NB4 (cell line): ENCODE results near the gene SH2D7.

ENCODE experiments used
- DNase-seq: peaks from one replicate; pipeline ENCODE4 v3.0.0; 2010; ENCODE audit warnings: low read depth
- H3K4me3 ChIP-seq: one replicate; pipeline ENCODE4 v1.5.1; 2011; ENCODE audit warnings: mild to moderate bottlenecking, low read depth, low read length, moderate library complexity
- MYC ChIP-seq: IDR thresholded peaks from 2 replicates; pipeline ENCODE4 v1.6.1; 2011; ENCODE audit warnings: low read depth, low read length
- POLR2A ChIP-seq: IDR thresholded peaks from 2 replicates; pipeline ENCODE4 v1.6.1; 2011; ENCODE audit warnings: mild to moderate bottlenecking; ENCODE audit not compliant: insufficient read length; ENCODE audit errors: extremely low read depth
- TF ChIP-seq, protein P1 (sequence below): IDR thresholded peaks from 2 replicates; pipeline ENCODE4 v1.6.1; 2011; ENCODE audit warnings: low read depth, low read length
- TF ChIP-seq, protein P2 (sequence below): IDR thresholded peaks from one replicate; pipeline ENCODE4 v1.5.1; 2012; ENCODE audit warnings: low read depth, low read length

SH2D7 gene

DNA sequence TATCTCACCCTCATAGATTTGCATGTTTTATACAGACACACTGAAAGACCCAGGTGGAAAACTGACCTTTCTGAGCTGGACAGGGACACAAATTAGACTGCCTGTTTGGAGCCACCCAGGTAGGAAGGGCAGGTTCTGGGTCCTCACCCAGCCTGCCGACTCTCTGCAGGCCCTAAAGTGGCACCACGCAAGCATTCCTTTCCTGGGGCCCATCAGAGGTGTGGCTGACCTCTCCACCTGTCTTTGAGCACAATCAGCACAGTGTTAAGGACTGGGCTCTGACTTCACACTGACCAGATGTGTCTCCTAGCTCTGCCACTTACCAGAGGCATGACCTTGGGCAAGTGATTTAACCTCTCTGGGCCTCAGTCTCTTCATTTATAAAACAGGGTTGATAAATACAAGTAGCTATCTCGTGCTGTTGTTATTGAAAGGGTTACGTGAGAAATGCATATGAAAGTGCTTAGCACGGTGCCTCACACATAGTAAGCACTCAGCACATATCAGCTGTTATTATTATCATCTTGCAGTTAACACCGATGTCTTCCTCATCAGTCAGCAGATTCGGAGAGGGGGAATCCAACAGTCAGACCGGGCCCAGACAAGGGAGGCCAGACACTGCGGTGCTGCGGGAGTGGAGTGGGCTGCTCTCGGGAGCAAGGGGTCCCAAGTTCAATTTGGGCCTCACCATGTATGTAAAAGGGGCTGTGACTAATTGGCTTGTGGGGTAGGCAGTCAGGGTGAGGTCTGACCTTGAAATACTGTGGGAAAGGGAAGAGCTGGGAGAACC, 12.9 kb upstream of the SH2D7 start:
- TF ChIP-seq MYC (no peak), POLR2A (no peak)
- TF ChIP-seq, protein P1, sequence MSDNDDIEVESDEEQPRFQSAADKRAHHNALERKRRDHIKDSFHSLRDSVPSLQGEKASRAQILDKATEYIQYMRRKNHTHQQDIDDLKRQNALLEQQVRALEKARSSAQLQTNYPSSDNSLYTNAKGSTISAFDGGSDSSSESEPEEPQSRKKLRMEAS: no peak
- TF ChIP-seq, protein P2, sequence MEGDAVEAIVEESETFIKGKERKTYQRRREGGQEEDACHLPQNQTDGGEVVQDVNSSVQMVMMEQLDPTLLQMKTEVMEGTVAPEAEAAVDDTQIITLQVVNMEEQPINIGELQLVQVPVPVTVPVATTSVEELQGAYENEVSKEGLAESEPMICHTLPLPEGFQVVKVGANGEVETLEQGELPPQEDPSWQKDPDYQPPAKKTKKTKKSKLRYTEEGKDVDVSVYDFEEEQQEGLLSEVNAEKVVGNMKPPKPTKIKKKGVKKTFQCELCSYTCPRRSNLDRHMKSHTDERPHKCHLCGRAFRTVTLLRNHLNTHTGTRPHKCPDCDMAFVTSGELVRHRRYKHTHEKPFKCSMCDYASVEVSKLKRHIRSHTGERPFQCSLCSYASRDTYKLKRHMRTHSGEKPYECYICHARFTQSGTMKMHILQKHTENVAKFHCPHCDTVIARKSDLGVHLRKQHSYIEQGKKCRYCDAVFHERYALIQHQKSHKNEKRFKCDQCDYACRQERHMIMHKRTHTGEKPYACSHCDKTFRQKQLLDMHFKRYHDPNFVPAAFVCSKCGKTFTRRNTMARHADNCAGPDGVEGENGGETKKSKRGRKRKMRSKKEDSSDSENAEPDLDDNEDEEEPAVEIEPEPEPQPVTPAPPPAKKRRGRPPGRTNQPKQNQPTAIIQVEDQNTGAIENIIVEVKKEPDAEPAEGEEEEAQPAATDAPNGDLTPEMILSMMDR: no peak
- H3K4me3 ChIP-seq: no peak overlapping the region
- no peak for DNase-seq

DNA sequence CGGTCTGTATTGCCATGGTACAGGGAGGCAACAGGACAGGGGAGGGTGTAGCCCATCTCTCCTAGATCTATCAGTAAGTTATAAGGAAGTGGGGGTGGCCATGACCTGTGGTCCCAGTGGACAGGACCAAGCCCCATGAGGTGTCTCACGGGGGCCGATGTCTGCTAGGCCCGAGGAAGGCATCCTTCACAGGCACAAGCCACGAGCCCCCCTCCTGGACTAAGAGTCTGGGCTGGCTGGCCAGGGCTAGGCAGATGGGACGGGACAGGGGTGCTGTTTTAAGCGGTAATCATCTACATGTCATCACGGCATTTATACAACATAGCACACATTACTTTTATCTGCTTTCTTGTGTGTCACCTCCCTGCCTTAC, 12.3 kb upstream of the SH2D7 start:
- TF ChIP-seq, protein P1: no peak
- TF ChIP-seq MYC (no peak), POLR2A (no peak)
- TF ChIP-seq, protein P2: no peak
- H3K4me3 ChIP-seq: no peak overlapping the region
- no peak for DNase-seq

DNA sequence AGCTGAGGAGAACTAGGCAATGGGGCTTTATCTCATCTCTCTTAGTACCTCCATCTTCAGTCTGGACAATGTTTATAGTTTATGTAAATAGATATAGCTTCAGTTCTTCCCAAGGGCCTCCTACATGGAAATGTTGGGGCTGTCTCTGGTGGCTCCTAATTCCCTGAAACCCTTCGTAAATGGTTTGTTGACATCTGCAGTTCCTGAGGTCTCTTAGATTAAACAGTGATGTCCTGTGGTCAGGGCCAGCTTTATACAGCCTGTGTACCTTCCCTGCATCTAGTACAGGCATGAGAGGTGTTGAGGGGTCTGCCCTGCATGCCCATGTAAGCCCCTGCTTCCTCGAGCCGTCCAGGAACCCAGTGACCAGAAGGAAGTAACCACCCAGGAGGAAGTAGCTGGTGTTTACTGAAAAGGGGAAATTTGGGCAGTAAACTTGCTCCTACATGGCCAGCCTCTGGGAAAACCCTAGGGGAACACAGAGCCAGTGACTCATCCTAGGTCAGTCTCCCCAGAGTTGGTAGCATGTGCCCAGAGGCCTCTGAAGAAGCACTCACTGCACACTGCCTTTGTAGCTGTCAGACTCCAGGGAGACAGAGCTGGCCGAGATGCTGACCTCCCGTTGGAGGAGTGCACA, 10.1 kb upstream of the SH2D7 start:
- peak; percentile 82 for DNase-seq
- H3K4me3 ChIP-seq: no peak overlapping the region
- TF ChIP-seq MYC (no peak), POLR2A (no peak)
- TF ChIP-seq, protein P2: no peak
- TF ChIP-seq, protein P1: no peak

DNA sequence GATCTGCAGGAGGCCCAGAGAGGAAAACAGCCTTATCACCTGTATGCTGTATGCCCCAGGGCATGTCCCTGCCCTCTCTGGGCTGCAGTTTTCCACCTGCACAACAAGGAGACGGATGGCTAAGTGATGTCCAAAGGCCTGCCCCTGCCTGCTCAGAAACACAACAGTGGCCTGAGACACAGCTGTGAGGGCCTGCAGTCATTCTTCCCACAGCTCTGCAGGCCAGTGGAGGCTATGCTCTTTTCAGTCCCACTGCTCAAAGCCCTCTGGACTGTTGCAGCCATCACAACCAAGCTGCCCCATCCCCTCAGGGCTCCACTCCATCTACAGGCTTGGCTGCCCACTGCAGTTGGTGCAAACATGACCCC, 9.6 kb upstream of the SH2D7 start:
- no peak for DNase-seq
- TF ChIP-seq POLR2A (no peak), MYC (no peak)
- TF ChIP-seq, protein P2: no peak
- no peak overlapping the region for H3K4me3 ChIP-seq

DNA sequence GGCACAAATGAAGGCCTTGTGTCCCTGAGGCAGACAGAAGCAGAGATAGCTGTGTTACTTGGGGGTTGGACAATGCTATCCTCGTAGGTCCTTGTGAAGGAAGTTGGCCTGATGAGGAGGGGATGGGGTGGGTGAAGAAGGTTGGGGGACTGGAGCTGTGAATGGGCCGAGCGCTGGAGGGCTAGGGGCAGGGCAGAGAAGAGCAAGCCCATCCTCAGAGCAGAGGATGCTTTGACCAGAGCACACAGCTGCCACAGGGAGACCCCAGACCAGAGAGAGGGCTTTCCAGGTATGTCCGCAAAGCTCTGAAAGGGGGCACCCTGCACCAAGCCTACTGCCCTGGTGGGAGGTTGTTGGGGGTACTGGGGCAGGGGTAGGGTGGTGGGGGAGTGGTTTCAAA, 9.2 kb upstream of the SH2D7 start:
- TF ChIP-seq POLR2A (no peak), MYC (no peak)
- TF ChIP-seq, protein P1: no peak
- H3K4me3 ChIP-seq: no peak overlapping the region
- DNase-seq: no peak

DNA sequence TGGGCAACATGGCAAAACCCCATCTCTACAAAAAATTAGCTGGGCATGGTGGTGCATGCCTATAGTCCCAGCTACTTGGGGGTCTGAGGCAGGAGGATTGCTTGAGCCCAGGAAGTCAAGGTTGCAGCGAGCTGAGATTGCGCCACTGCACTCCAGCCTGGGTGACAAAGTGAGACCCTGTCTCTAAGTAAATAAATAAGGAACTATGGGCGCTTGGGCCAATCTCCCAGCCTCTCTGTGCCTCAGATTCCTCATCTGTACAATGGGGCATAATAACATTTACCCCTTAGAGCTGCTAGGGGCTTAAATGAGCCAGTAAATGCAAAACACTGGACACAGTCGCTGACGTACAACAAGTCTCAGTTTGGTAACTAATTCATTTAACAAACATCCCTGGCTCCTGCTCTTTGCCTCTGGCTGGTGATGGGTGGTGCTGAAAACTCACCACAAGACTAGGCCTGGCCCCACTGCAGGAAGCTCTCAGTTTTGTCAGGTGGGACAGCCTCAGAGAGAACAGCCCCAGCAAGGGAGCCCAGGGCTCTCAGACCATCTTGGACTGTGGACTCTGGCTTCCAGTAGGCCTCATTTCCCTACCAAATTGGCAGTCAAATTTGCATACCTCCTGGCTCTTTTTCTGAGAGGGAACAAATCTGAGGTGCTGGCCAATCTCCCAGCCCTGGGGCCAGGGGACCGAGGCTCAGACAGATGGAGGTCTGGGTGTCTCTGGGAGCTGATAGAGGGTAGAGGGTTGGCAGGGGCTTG, 8.5 kb upstream of the SH2D7 start:
- peak; percentile 52 for DNase-seq
- no peak overlapping the region for H3K4me3 ChIP-seq
- no peak for TF ChIP-seq MYC
- TF ChIP-seq, protein P1: no peak
- TF ChIP-seq, protein P2: no peak
- TF ChIP-seq POLR2A: no peak
